RPMI8226 (cell line): ENCODE measurements around the gene RCVRN.

ENCODE experiments used
- DNase-seq: peaks from one replicate; pipeline ENCODE4 v3.0.0-alpha.2; 2015

RCVRN gene

GRCh38 chr17:9905078-9905415 lies at the start of gene RCVRN:
Gene RCVRN, minus strand, starts transcription at chr17:9905271. Its CDS starts 91 bp downstream, at chr17:9905180.
- DNase-seq = no peak

GRCh38 chr17:9953492-9953891 lies 48.4 kb upstream of the RCVRN start:
- DNase-seq = no peak

GRCh38 chr17:9951803-9952202 lies 46.7 kb upstream of the RCVRN start:
- no peak for DNase-seq

GRCh38 chr17:9948928-9949327 lies 43.9 kb upstream of the RCVRN start:
- DNase-seq = no peak

- no peak for DNase-seq
Observed at GRCh38 chr17:9944704-9945103, 39.6 kb upstream of the RCVRN start.

GRCh38 chr17:9943343-9943742 lies 38.3 kb upstream of the RCVRN start:
- DNase-seq = no peak

- no peak for DNase-seq
Observed at GRCh38 chr17:9942885-9943284, 37.8 kb upstream of the RCVRN start.

GRCh38 chr17:9941305-9941704 lies 36.2 kb upstream of the RCVRN start:
- no peak for DNase-seq

- DNase-seq = no peak
Observed at GRCh38 chr17:9940841-9941240, 35.8 kb upstream of the RCVRN start.

- DNase-seq = no peak
Observed at GRCh38 chr17:9938764-9939163, 33.7 kb upstream of the RCVRN start.

- DNase-seq = no peak
Observed at GRCh38 chr17:9937901-9938300, 32.8 kb upstream of the RCVRN start.

- DNase-seq = no peak
Observed at GRCh38 chr17:9937241-9937761, 32.2 kb upstream of the RCVRN start.

GRCh38 chr17:9936095-9936494 lies 31.0 kb upstream of the RCVRN start:
- DNase-seq = no peak

GRCh38 chr17:9935408-9935807 lies 30.3 kb upstream of the RCVRN start:
- no peak for DNase-seq

GRCh38 chr17:9934331-9934730 lies 29.3 kb upstream of the RCVRN start:
- no peak for DNase-seq

- DNase-seq = no peak
Observed at GRCh38 chr17:9932491-9932890, 27.4 kb upstream of the RCVRN start.

- no peak for DNase-seq
Observed at GRCh38 chr17:9931144-9931741, 26.2 kb upstream of the RCVRN start.

- no peak for DNase-seq
Observed at GRCh38 chr17:9929871-9930270, 24.8 kb upstream of the RCVRN start.

GRCh38 chr17:9928601-9929333 lies 23.7 kb upstream of the RCVRN start:
- DNase-seq = no peak

- DNase-seq = no peak
Observed at GRCh38 chr17:9926150-9926804, 21.2 kb upstream of the RCVRN start.

GRCh38 chr17:9925457-9925856 lies 20.4 kb upstream of the RCVRN start:
- DNase-seq = no peak

GRCh38 chr17:9924735-9925191 lies 19.7 kb upstream of the RCVRN start:
- peak; percentile 56 for DNase-seq

GRCh38 chr17:9922012-9922848 lies 17.2 kb upstream of the RCVRN start:
- DNase-seq = no peak
